ENCODE results near the gene IL17D. TPM values are rescaled to one million over a fixed set of nuclear protein-coding genes. Genes with fewer than 3 reads are reported as not detected.

Gene IL17D
- total RNA-seq, 1 experiment from 2014 or later, result 1.2 TPM

- no peaks in the 10 kb centered on the region for H3K9me3 Mint-ChIP-seq
- peaks cover 0 to 3% (median 0%) of the 10 kb centered on the region in 3 experiments; a peak in 1 of 7 replicates for H3K36me3 Mint-ChIP-seq (ENCODE audit: insufficient read depth in 1 of 3, low read depth in 3 of 3)
- Histone ChIP-seq H4K5ac (ENCODE audit: insufficient read length, low read depth, low read length) (no peak overlapping the region), H2BK12ac (ENCODE audit: insufficient read length, low read depth, low read length) (no peak overlapping the region), H2BK20ac (ENCODE audit: low read depth, low read length, poor library complexity, severe bottlenecking) (no peak overlapping the region), H4K8ac (replicated peaks; ENCODE audit: insufficient read length, low read depth, low read length) (no peak overlapping the region), H2BK120ac (ENCODE audit: low read depth, low read length, poor library complexity, severe bottlenecking) (no peak overlapping the region), H3K9me3 (ENCODE audit: control insufficient read depth, low read depth, low read length) (no peaks in the 10 kb centered on the region), H3K4ac (ENCODE audit: low read depth, low read length) (no peak overlapping the region), H3K14ac (ENCODE audit: insufficient read depth, low read length) (no peak overlapping the region), H3K18ac (ENCODE audit: insufficient read length, low read depth, low read length) (no peak overlapping the region), H2BK15ac (ENCODE audit: low read depth, low read length) (no peak overlapping the region), H3K79me2 (ENCODE audit: insufficient read depth, low read length) (no peaks in the 10 kb centered on the region), H3K4me1 (ENCODE audit: insufficient read depth, low read length) (no peaks in the 10 kb centered on the region), H3K23me2 (ENCODE audit: insufficient read length, low read depth, low read length, poor library complexity, severe bottlenecking) (no peaks in the 10 kb centered on the region), H3K56ac (ENCODE audit: insufficient read length, low read depth, low read length) (no peak overlapping the region), H2AFZ (ENCODE audit: low read length) (no peak overlapping the region), H2BK5ac (ENCODE audit: insufficient read length, low read length) (no peak overlapping the region), H3K27me3 (ENCODE audit: insufficient read depth, low read length) (no peaks in the 10 kb centered on the region), H3T11ph (ENCODE audit: low read length) (no peak overlapping the region), H4K91ac (ENCODE audit: insufficient read length, low read depth, low read length) (no peak overlapping the region), H4K20me1 (ENCODE audit: control insufficient read depth, insufficient read depth, insufficient read length) (no peaks in the 10 kb centered on the region), H3K9ac (ENCODE audit: extremely low read depth, insufficient read length, low read length) (no peak overlapping the region), H3K23ac (ENCODE audit: insufficient read length, low read depth, low read length) (no peak overlapping the region), H3K79me1 (ENCODE audit: insufficient read depth, low read depth, low read length, poor library complexity, severe bottlenecking) (no peaks in the 10 kb centered on the region), H3K4me2 (ENCODE audit: insufficient read depth, insufficient read length, low read length) (no peak overlapping the region), H3K27ac (ENCODE audit: insufficient read length, low read depth, low read length) (no peak overlapping the region), H2AK5ac (ENCODE audit: insufficient read length, low read length) (no peak overlapping the region)
- TF ChIP-seq CTCF (conservative IDR thresholded peaks at IDR 0.05), result no peak
- no peaks in the 10 kb centered on the region for H3K27me3 Mint-ChIP-seq (ENCODE audit: low read depth)
- H3K4me1 Mint-ChIP-seq, result no peaks in the 10 kb centered on the region
- H3K4me3 Mint-ChIP-seq, result no peak overlapping the region
- no CpG with 5 or more reads among the region's 4 CpGs for WGBS (ENCODE audit: extremely low coverage, insufficient read length, low lambda C conversion rate)
- no peak for DNase-seq
- no peak overlapping the region for H3K27ac Mint-ChIP-seq
Measured at GRCh38 chr13:20666948-20667347, 36.6 kb upstream of the IL17D start.

Measured in H9 (cell line).